HL-60 (cell line): ENCODE results near the gene DDX25.

Experiments used
- DNase-seq, 2 experiments: peaks; one replicate each; pipeline ENCODE4 v3.0.0-alpha.2; 2010 to 2020; ENCODE audit warnings: low read depth in 1 of 2, low spot score in 1 of 2
- H3K27ac ChIP-seq: fragments of 250-450 bp; sonication (Bioruptor Pico); replicated peaks from 2 replicates; pipeline ENCODE4 v1.5.1; 2020; ENCODE audit warnings: mild to moderate bottlenecking, moderate library complexity
- H3K27me3 ChIP-seq: fragments of 250-450 bp; sonication (Bioruptor Pico); 2 replicates; pipeline ENCODE4 v1.5.1; 2021; ENCODE audit warnings: mild to moderate bottlenecking, moderate library complexity; ENCODE audit not compliant: insufficient read depth, poor library complexity, severe bottlenecking
- H3K4me3 ChIP-seq: replicated peaks from 2 replicates; pipeline ENCODE4 v1.5.1; 2011; ENCODE audit warnings: mild to moderate bottlenecking, control low read depth, low read length; ENCODE audit not compliant: insufficient read depth
- CTCF ChIP-seq: IDR thresholded peaks from one replicate; pipeline ENCODE4 v1.5.1; 2011; ENCODE audit warnings: low read length, control low read depth, inconsistent platforms; ENCODE audit not compliant: insufficient read depth
- GABPA ChIP-seq: IDR thresholded peaks from 2 replicates; pipeline ENCODE4 v1.6.1; 2012; ENCODE audit warnings: low read depth
- POLR2AphosphoS5 ChIP-seq: IDR thresholded peaks from 2 replicates; pipeline ENCODE4 v1.6.1; 2012; ENCODE audit warnings: low read depth
- REST ChIP-seq: IDR thresholded peaks from 2 replicates; pipeline ENCODE4 v1.6.1; 2012; ENCODE audit warnings: low read depth; ENCODE audit not compliant: insufficient replicate concordance
- SPI1 ChIP-seq: IDR thresholded peaks from 2 replicates; pipeline ENCODE4 v1.6.1; 2012; ENCODE audit warnings: low read depth, mild to moderate bottlenecking, borderline replicate concordance

Gene DDX25

GRCh38 chr11:125921042-125921441 lies 16.7 kb downstream of the DDX25 start:
- H3K4me3 ChIP-seq = no peak overlapping the region
- TF ChIP-seq POLR2AphosphoS5 (no peak), REST (no peak), GABPA (no peak), CTCF (no peak), SPI1 (no peak)
- no peak overlapping the region for H3K27ac ChIP-seq
- DNase-seq = no peak
- peaks cover 4% of the 10 kb centered on the region for H3K27me3 ChIP-seq

GRCh38 chr11:125922156-125922555 lies 17.8 kb downstream of the DDX25 start:
- Histone ChIP-seq H3K4me3 (no peak overlapping the region), H3K27me3 (peaks cover 4% of the 10 kb centered on the region), H3K27ac (no peak overlapping the region)
- TF ChIP-seq CTCF = no peak
- no peak for TF ChIP-seq REST
- TF ChIP-seq GABPA = no peak
- TF ChIP-seq POLR2AphosphoS5 = no peak
- no peak for TF ChIP-seq SPI1
- no peak for DNase-seq

- peaks cover 4% of the 10 kb centered on the region for H3K27me3 ChIP-seq
- TF ChIP-seq REST = no peak
- TF ChIP-seq CTCF = peak; percentile 72
- H3K4me3 ChIP-seq = no peak overlapping the region
- H3K27ac ChIP-seq = no peak overlapping the region
- DNase-seq = peak; percentile 44 to 60
Observed at GRCh38 chr11:125923012-125923579, 18.8 kb downstream of the DDX25 start.
